ENCODE measurements around the gene DBT.

Gene DBT

GRCh38 chr1:100147875-100148274 lies 101.8 kb downstream of the DBT start:
- Mint-ChIP-seq H3K4me3 (no peak overlapping the region), H3K27me3 (ENCODE audit: low read depth) (no peaks in the 10 kb centered on the region)

GRCh38 chr1:100146958-100147357 lies 102.7 kb downstream of the DBT start:
- Mint-ChIP-seq H3K36me3 (ENCODE audit: low read depth) (peaks cover 37% of the 10 kb centered on the region), H3K27ac (no peak overlapping the region), H3K9me3 (no peaks in the 10 kb centered on the region), H3K4me3 (no peak overlapping the region), H3K27me3 (ENCODE audit: low read depth) (no peaks in the 10 kb centered on the region), H3K4me1 (ENCODE audit: low read depth) (peaks cover under 1% of the 10 kb centered on the region)
- DNase-seq (ENCODE audit: low spot score) = no peak

More at GRCh38 chr1:100147875-100148274, 101.8 kb downstream of the DBT start:
- Mint-ChIP-seq H3K9me3 (no peaks in the 10 kb centered on the region), H3K36me3 (ENCODE audit: low read depth) (peaks cover 32% of the 10 kb centered on the region), H3K4me1 (ENCODE audit: low read depth) (peaks cover 5% of the 10 kb centered on the region), H3K27ac (no peak overlapping the region)
- no peak for DNase-seq (ENCODE audit: low spot score)

- Mint-ChIP-seq H3K27ac (no peak overlapping the region), H3K4me3 (no peak overlapping the region), H3K4me1 (ENCODE audit: low read depth) (no peaks in the 10 kb centered on the region), H3K9me3 (no peaks in the 10 kb centered on the region), H3K36me3 (ENCODE audit: low read depth) (peaks cover 46% of the 10 kb centered on the region), H3K27me3 (ENCODE audit: low read depth) (no peaks in the 10 kb centered on the region)
- DNase-seq (ENCODE audit: low spot score) = no peak
These were observed 104.5 kb downstream of the DBT start for GRCh38 chr1:100145116-100145515.

DNA sequence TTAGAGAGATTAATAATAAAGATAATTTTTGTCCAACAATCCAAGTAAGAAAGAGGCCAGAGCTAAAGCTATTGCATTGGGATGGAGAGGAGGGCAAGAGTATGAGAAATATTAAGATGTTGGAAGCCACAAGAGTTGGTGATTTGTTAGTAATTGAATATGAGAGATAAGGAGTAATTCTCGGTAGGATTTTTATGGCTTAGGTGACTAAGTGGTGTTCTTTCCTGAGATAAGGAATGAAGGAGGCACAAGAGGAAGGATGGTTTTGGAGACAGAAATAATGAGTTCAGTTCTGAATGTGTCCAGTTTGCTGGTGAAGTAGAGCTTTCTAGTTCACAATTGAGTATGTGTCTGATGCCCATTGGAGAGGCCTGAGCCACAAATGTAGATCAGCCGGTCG lies 107.3 kb downstream of the DBT start:
- peaks cover 55% of the 10 kb centered on the region for H3K36me3 Mint-ChIP-seq (ENCODE audit: low read depth)
- H3K27ac Mint-ChIP-seq = no peak overlapping the region
- no peak for DNase-seq (ENCODE audit: low spot score)
- no peaks in the 10 kb centered on the region for H3K27me3 Mint-ChIP-seq (ENCODE audit: low read depth)
- H3K9me3 Mint-ChIP-seq = no peaks in the 10 kb centered on the region
- peaks cover 2% of the 10 kb centered on the region for H3K4me1 Mint-ChIP-seq (ENCODE audit: low read depth)
- no peak overlapping the region for H3K4me3 Mint-ChIP-seq

GRCh38 chr1:100141192-100141591 lies 108.4 kb downstream of the DBT start:
- Mint-ChIP-seq H3K4me3 (no peak overlapping the region), H3K27ac (no peak overlapping the region), H3K4me1 (ENCODE audit: low read depth) (peaks cover 4% of the 10 kb centered on the region), H3K9me3 (no peaks in the 10 kb centered on the region), H3K27me3 (ENCODE audit: low read depth) (no peaks in the 10 kb centered on the region), H3K36me3 (ENCODE audit: low read depth) (peaks cover 55% of the 10 kb centered on the region)
- no peak for DNase-seq (ENCODE audit: low spot score)

DNA sequence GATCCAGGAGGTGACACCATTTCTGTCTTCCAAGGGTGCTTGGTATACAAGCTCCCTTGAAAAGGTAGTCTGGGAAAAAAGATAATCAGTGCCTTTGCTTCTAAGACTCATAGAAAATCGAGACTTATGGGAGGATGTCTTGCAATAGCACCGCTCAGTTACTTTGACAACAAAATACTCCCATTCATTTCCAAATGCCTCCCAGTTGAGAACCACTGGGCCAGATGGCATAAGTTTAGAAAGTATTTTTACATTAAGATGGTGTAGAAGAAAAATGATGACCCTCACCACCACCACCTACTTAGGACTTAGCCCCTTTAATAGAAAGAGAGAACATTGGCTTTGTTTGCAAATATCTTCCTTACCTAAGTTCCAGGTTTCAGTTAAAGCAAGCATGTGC lies 112.0 kb downstream of the DBT start:
- Mint-ChIP-seq H3K27me3 (ENCODE audit: low read depth) (no peaks in the 10 kb centered on the region), H3K4me1 (ENCODE audit: low read depth) (peaks cover 13% of the 10 kb centered on the region), H3K27ac (no peak overlapping the region), H3K9me3 (no peaks in the 10 kb centered on the region), H3K4me3 (no peak overlapping the region), H3K36me3 (ENCODE audit: low read depth) (peaks cover 37% of the 10 kb centered on the region)
- no peak for DNase-seq (ENCODE audit: low spot score)

Measured in T-helper 2 cell treated with Interferon-gamma antibody and Interleukin-4, amounts not matched to agents 5 μg/mL and 100 μg/mL, for 36 hours (primary cell).